C4-2B (cell line): Measurements from ENCODE around the gene MAGI2.

Experiments
- ZFX ChIP-seq: fragments of 450-650 bp; IDR thresholded peaks from 2 replicates; pipeline ENCODE4 v1.6.1; 2017
- TF ChIP-seq, protein P1 (sequence below): fragments of 450-650 bp; conservative IDR thresholded peaks from 2 replicates; pipeline ENCODE4 v1.5.1; 2017; ENCODE audit warnings: mild to moderate bottlenecking

DNA sequence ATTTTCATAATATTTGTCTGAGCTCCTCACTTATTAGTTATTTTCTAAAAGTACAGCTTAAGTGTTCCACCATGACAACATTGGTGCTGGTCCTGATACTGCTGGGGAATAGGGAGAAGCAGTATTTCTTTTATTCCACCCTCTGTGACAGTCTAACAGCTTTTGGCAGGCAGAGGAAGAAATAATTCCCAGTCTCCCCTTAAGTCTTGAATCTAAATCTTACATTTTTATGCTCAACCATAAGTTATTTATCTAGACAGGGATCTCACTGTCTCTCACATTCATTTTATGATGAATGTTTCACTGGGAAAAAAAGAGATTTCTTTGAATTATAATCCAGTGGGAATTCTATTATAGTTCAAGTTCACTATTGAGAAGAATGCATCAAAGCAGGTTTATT is 71.5 kb downstream of the MAGI2 start:
- TF ChIP-seq, protein P1, sequence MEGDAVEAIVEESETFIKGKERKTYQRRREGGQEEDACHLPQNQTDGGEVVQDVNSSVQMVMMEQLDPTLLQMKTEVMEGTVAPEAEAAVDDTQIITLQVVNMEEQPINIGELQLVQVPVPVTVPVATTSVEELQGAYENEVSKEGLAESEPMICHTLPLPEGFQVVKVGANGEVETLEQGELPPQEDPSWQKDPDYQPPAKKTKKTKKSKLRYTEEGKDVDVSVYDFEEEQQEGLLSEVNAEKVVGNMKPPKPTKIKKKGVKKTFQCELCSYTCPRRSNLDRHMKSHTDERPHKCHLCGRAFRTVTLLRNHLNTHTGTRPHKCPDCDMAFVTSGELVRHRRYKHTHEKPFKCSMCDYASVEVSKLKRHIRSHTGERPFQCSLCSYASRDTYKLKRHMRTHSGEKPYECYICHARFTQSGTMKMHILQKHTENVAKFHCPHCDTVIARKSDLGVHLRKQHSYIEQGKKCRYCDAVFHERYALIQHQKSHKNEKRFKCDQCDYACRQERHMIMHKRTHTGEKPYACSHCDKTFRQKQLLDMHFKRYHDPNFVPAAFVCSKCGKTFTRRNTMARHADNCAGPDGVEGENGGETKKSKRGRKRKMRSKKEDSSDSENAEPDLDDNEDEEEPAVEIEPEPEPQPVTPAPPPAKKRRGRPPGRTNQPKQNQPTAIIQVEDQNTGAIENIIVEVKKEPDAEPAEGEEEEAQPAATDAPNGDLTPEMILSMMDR, result no peak
- no peak for TF ChIP-seq ZFX
